H9 (cell line): Measurements from ENCODE around the gene ENG. TPM values are rescaled to one million over a fixed set of nuclear protein-coding genes. Genes with fewer than 3 reads are reported as not detected.

Experiments
- DNase-seq: peaks from one replicate; pipeline ENCODE4 v3.0.0-alpha.2; 2017
- H2AFZ ChIP-seq: one replicate; pipeline ENCODE4 v1.6.1; 2013; ENCODE audit warnings: mild to moderate bottlenecking, low read length, control low read depth, moderate library complexity
- H2AK5ac ChIP-seq: 2 replicates; pipeline ENCODE4 v1.6.1; 2013; ENCODE audit warnings: low read length, control low read depth, mixed read lengths; ENCODE audit not compliant: insufficient read length
- H2BK120ac ChIP-seq: one replicate; pipeline ENCODE4 v1.6.1; 2013; ENCODE audit warnings: low read depth, mild to moderate bottlenecking, low read length, control low read depth, inconsistent platforms; ENCODE audit not compliant: poor library complexity, severe bottlenecking
- H2BK12ac ChIP-seq: 2 replicates; pipeline ENCODE4 v1.6.1; 2013; ENCODE audit warnings: low read length, control low read depth, mixed read lengths, low read depth; ENCODE audit not compliant: insufficient read length
- H2BK15ac ChIP-seq: 2 replicates; pipeline ENCODE4 v1.6.1; 2013; ENCODE audit warnings: low read depth, low read length, control low read depth
- H2BK20ac ChIP-seq: one replicate; pipeline ENCODE4 v1.6.1; 2013; ENCODE audit warnings: low read depth, mild to moderate bottlenecking, low read length, control low read depth, inconsistent platforms; ENCODE audit not compliant: poor library complexity, severe bottlenecking
- H2BK5ac ChIP-seq: 2 replicates; pipeline ENCODE4 v1.6.1; 2013; ENCODE audit warnings: low read length, control low read depth, mixed read lengths; ENCODE audit not compliant: insufficient read length
- H3K14ac ChIP-seq: 2 replicates; pipeline ENCODE4 v1.6.1; 2013; ENCODE audit warnings: low read length, control low read depth; ENCODE audit not compliant: insufficient read depth
- H3K18ac ChIP-seq: 2 replicates; pipeline ENCODE4 v1.6.1; 2013; ENCODE audit warnings: low read depth, mild to moderate bottlenecking, mixed read lengths, low read length, control low read depth; ENCODE audit not compliant: insufficient read length
- H3K23ac ChIP-seq: 2 replicates; pipeline ENCODE4 v1.6.1; 2013; ENCODE audit warnings: low read length, control low read depth, mixed read lengths, low read depth; ENCODE audit not compliant: insufficient read length
- H3K23me2 ChIP-seq: 2 replicates; pipeline ENCODE4 v1.6.1; 2013; ENCODE audit warnings: low read depth, mild to moderate bottlenecking, mixed read lengths, low read length, control low read depth; ENCODE audit not compliant: insufficient read length, poor library complexity, severe bottlenecking
- H3K27ac ChIP-seq: 2 replicates; pipeline ENCODE4 v1.5.1; 2013; ENCODE audit warnings: low read length, control low read depth, mixed read lengths, low read depth; ENCODE audit not compliant: insufficient read length
- H3K27me3 ChIP-seq: 2 replicates; pipeline ENCODE4 v1.6.1; 2013; ENCODE audit warnings: low read length, control low read depth, inconsistent platforms; ENCODE audit not compliant: insufficient read depth
- H3K4ac ChIP-seq: 2 replicates; pipeline ENCODE4 v1.6.1; 2013; ENCODE audit warnings: low read depth, mild to moderate bottlenecking, control low read depth, inconsistent platforms, low read length, moderate library complexity
- H3K4me1 ChIP-seq: 2 replicates; pipeline ENCODE4 v1.6.1; 2013; ENCODE audit warnings: low read length, control low read depth, inconsistent platforms; ENCODE audit not compliant: insufficient read depth
- H3K4me2 ChIP-seq: 2 replicates; pipeline ENCODE4 v1.6.1; 2013; ENCODE audit warnings: low read length, control low read depth, mixed read lengths; ENCODE audit not compliant: insufficient read length, insufficient read depth
- H3K56ac ChIP-seq: 2 replicates; pipeline ENCODE4 v1.6.1; 2013; ENCODE audit warnings: low read depth, mild to moderate bottlenecking, mixed read lengths, low read length, control low read depth; ENCODE audit not compliant: insufficient read length
- H3K79me1 ChIP-seq: 2 replicates; pipeline ENCODE4 v1.6.1; 2013; ENCODE audit warnings: low read depth, mild to moderate bottlenecking, moderate library complexity, low read length, control low read depth, inconsistent platforms; ENCODE audit not compliant: insufficient read depth, poor library complexity, severe bottlenecking
- H3K79me2 ChIP-seq: 2 replicates; pipeline ENCODE4 v1.6.1; 2013; ENCODE audit warnings: low read length, control low read depth, inconsistent platforms; ENCODE audit not compliant: insufficient read depth
- H3K9ac ChIP-seq: 2 replicates; pipeline ENCODE4 v1.6.1; 2013; ENCODE audit warnings: low read length, control low read depth, mixed read lengths; ENCODE audit not compliant: insufficient read length; ENCODE audit errors: extremely low read depth
- H3K9me3 ChIP-seq: one replicate; pipeline ENCODE4 v1.6.1; 2013; ENCODE audit warnings: low read depth, low read length, inconsistent platforms; ENCODE audit not compliant: control insufficient read depth
- H3T11ph ChIP-seq: one replicate; pipeline ENCODE4 v1.6.1; 2013; ENCODE audit warnings: mild to moderate bottlenecking, low read length, control low read depth, inconsistent platforms
- H4K20me1 ChIP-seq: one replicate; pipeline ENCODE4 v1.6.1; 2013; ENCODE audit not compliant: control insufficient read depth, insufficient read length, insufficient read depth
- H4K5ac ChIP-seq: 2 replicates; pipeline ENCODE4 v1.6.1; 2013; ENCODE audit warnings: low read depth, mild to moderate bottlenecking, mixed read lengths, low read length, control low read depth; ENCODE audit not compliant: insufficient read length
- H4K8ac ChIP-seq: replicated peaks from 2 replicates; pipeline ENCODE4 v1.6.1; 2013; ENCODE audit warnings: low read length, control low read depth, mixed read lengths, low read depth; ENCODE audit not compliant: insufficient read length
- H4K91ac ChIP-seq: 2 replicates; pipeline ENCODE4 v1.6.1; 2013; ENCODE audit warnings: low read depth, mild to moderate bottlenecking, moderate library complexity, mixed read lengths, low read length, control low read depth; ENCODE audit not compliant: insufficient read length
- H3K27ac Mint-ChIP-seq, 3 experiments: 2 replicates in 2 of 3; 3 replicates in 1 of 3; pipeline ENCODE4 v1.8.0; 2020 to 2021; ENCODE audit warnings: mixed read lengths in 3 of 3, mild to moderate bottlenecking in 1 of 3, moderate library complexity in 1 of 3
- H3K27me3 Mint-ChIP-seq: 2 replicates; pipeline ENCODE4 v1.8.0; 2021; ENCODE audit warnings: low read depth, mild to moderate bottlenecking, moderate library complexity, mixed read lengths
- H3K36me3 Mint-ChIP-seq, 3 experiments: 2 replicates in 2 of 3; 3 replicates in 1 of 3; pipeline ENCODE4 v1.8.0; 2020 to 2021; ENCODE audit warnings: low read depth in 3 of 3, mixed read lengths in 3 of 3; ENCODE audit not compliant: insufficient read depth in 1 of 3
- H3K4me1 Mint-ChIP-seq, 2 experiments: 2 replicates each; pipeline ENCODE4 v1.8.0; 2020; ENCODE audit warnings: mixed read lengths in 2 of 2
- H3K4me3 Mint-ChIP-seq, 2 experiments: 2 replicates in 1 of 2; 3 replicates in 1 of 2; pipeline ENCODE4 v1.8.0; 2020 to 2021; ENCODE audit warnings: mild to moderate bottlenecking in 2 of 2, mixed read lengths in 2 of 2, moderate library complexity in 1 of 2
- H3K9me3 Mint-ChIP-seq, 2 experiments: 2 replicates in 1 of 2; 3 replicates in 1 of 2; pipeline ENCODE4 v1.8.0; 2020; ENCODE audit warnings: mild to moderate bottlenecking in 2 of 2, mixed read lengths in 2 of 2, moderate library complexity in 1 of 2
- WGBS: extraction: QIAGEN DNeasy Blood & Tissue Kit; methylation state at CpG from one replicate; pipeline ENCODE4 v1.1.7; 2013; ENCODE audit warnings: missing lambda C conversion rate, low lambda C conversion rate, mixed read lengths; ENCODE audit not compliant: insufficient read length; ENCODE audit errors: extremely low coverage; 5-methylcytosine and 5-hydroxymethylcytosine counted together
- total RNA-seq: library from RNA; stranded (reverse); gene quantifications from 2 replicates; pipeline ENCODE4 v1.2.1, GENCODE V29; 2021
- TF ChIP-seq, protein P1 (sequence below): fragments of 200-600 bp; sonication (generic); conservative IDR thresholded peaks from 3 replicates; pipeline ENCODE4 v1.8.0; 2021; ENCODE audit warnings: antibody characterized with exemption, mild to moderate bottlenecking

Gene ENG
- total RNA-seq, 1 experiment from 2014 or later = 2.1 TPM

DNA sequence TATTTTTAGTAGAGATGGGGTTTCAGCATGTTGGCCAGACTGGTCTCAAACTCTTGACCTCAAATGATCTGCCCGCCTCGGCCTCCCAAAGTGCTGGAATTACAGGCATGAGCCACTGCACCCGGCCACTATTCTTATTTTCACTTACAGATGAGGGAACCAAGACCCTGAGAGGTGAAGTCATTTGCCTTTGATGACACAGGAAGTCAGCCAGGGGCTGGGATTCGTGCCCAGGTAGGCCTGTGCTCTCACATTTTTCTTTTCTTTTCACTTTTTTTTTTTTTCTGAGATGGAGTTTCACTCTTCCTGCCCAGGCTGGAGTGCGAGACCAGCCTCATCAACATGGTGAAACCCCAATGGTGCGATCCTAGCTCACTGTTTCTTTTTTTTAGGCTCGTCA lies 22.2 kb downstream of the ENG start:
- Histone ChIP-seq H3K9me3 (no peaks in the 10 kb centered on the region), H2BK120ac (no peak overlapping the region), H3K79me2 (no peaks in the 10 kb centered on the region), H2AK5ac (no peak overlapping the region), H3K4me1 (no peaks in the 10 kb centered on the region; the same call in 1 of the 2 replicates), H2AFZ (no peak overlapping the region), H3K4me2 (no peak overlapping the region), H3K56ac (no peak overlapping the region), H3K23ac (no peak overlapping the region), H3K27me3 (no peaks in the 10 kb centered on the region), H3K23me2 (peaks cover 3% of the 10 kb centered on the region), H2BK5ac (no peak overlapping the region), H3K4ac (no peak overlapping the region), H4K8ac (no peak overlapping the region), H3K9ac (no peak overlapping the region), H4K5ac (no peak overlapping the region), H4K20me1 (no peaks in the 10 kb centered on the region), H2BK15ac (no peak overlapping the region), H2BK20ac (no peak overlapping the region), H3K14ac (no peak overlapping the region), H2BK12ac (no peak overlapping the region), H3K18ac (no peak overlapping the region), H4K91ac (no peak overlapping the region), H3T11ph (no peak overlapping the region), H3K27ac (no peak overlapping the region), H3K79me1 (no peaks in the 10 kb centered on the region)
- DNase-seq = no peak
- H3K4me3 Mint-ChIP-seq = no peak overlapping the region
- H3K27me3 Mint-ChIP-seq = peaks cover 8% of the 10 kb centered on the region
- WGBS = no CpG with 5 or more reads among the region's 7 CpGs
- peak overlapping the region in 1 of 3 experiments; percentile 77; a peak in 3 of 7 replicates for H3K27ac Mint-ChIP-seq
- TF ChIP-seq, protein P1, sequence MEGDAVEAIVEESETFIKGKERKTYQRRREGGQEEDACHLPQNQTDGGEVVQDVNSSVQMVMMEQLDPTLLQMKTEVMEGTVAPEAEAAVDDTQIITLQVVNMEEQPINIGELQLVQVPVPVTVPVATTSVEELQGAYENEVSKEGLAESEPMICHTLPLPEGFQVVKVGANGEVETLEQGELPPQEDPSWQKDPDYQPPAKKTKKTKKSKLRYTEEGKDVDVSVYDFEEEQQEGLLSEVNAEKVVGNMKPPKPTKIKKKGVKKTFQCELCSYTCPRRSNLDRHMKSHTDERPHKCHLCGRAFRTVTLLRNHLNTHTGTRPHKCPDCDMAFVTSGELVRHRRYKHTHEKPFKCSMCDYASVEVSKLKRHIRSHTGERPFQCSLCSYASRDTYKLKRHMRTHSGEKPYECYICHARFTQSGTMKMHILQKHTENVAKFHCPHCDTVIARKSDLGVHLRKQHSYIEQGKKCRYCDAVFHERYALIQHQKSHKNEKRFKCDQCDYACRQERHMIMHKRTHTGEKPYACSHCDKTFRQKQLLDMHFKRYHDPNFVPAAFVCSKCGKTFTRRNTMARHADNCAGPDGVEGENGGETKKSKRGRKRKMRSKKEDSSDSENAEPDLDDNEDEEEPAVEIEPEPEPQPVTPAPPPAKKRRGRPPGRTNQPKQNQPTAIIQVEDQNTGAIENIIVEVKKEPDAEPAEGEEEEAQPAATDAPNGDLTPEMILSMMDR = no peak
- H3K4me1 Mint-ChIP-seq = peaks cover 11 to 30% of the 10 kb centered on the region in 2 experiments
- H3K9me3 Mint-ChIP-seq = no peaks in the 10 kb centered on the region
- H3K36me3 Mint-ChIP-seq = no peaks in the 10 kb centered on the region; a peak in 1 of 7 replicates
